ENCODE measurements around the gene MAP3K3.
A peak's percentile ranks its signal among the peaks of the same experiment; 100 is the strongest.
"Not testable (repeated sequence)": the region's sequence is repeated elsewhere in the genome, so short reads cannot be mapped to it uniquely, and the experiment has no call there.

The MAP3K3 gene

GRCh38 chr17:63705657-63706056 is 83.4 kb downstream of the MAP3K3 start:
- DNase-seq (ENCODE audit: low read depth in 2 of 2) = no peak

- DNase-seq (ENCODE audit: low read depth in 2 of 2) = no peak
Observed at GRCh38 chr17:63706336-63707082, 84.3 kb downstream of the MAP3K3 start.

- DNase-seq (ENCODE audit: low read depth in 2 of 2) = no peak
Observed at GRCh38 chr17:63707151-63707550, 84.9 kb downstream of the MAP3K3 start.

- no peak for DNase-seq (ENCODE audit: low read depth in 2 of 2)
Observed at GRCh38 chr17:63709110-63709509, 86.9 kb downstream of the MAP3K3 start.

GRCh38 chr17:63714550-63715277 is 92.5 kb downstream of the MAP3K3 start:
- DNase-seq (ENCODE audit: low read depth in 2 of 2) = no peak

GRCh38 chr17:63716426-63716825 is 94.2 kb downstream of the MAP3K3 start:
- DNase-seq (ENCODE audit: low read depth in 2 of 2) = no peak

GRCh38 chr17:63718988-63719387 is 96.8 kb downstream of the MAP3K3 start:
- DNase-seq (ENCODE audit: low read depth in 2 of 2) = no peak

GRCh38 chr17:63720194-63720593 is 98.0 kb downstream of the MAP3K3 start:
- not testable (repeated sequence) for DNase-seq (ENCODE audit: low read depth in 2 of 2)

GRCh38 chr17:63722403-63722802 is 100.2 kb downstream of the MAP3K3 start:
- DNase-seq (ENCODE audit: low read depth in 2 of 2) = no peak

GRCh38 chr17:63735691-63736090 is 113.5 kb downstream of the MAP3K3 start:
- no peak for DNase-seq (ENCODE audit: low read depth in 2 of 2)

- DNase-seq (ENCODE audit: low read depth in 2 of 2) = no peak
Observed at GRCh38 chr17:63740464-63741142, 118.4 kb downstream of the MAP3K3 start.

GRCh38 chr17:63741143-63741407 is 118.9 kb downstream of the MAP3K3 start:
- peak in 1 of 2 donors; percentile 3 for DNase-seq (ENCODE audit: low read depth in 2 of 2)

- DNase-seq (ENCODE audit: low read depth in 2 of 2) = peak; percentile 97 to 100
Observed at GRCh38 chr17:63741408-63742173, 119.4 kb downstream of the MAP3K3 start, which contains the start of gene STRADA. TSS of gene STRADA (minus strand) at chr17:63741799. CDS start at chr17:63728369, 13,430 bp downstream.
